Omental fat pad (tissue), 4 donors: ENCODE results near the gene CPA3. TPM values are rescaled to one million over a fixed set of nuclear protein-coding genes. Genes with fewer than 3 reads are reported as not detected.
A peak's percentile ranks its signal among the peaks of the same experiment; 100 is the strongest.

ENCODE experiments used
- ATAC-seq: fragments of 150-250 bp; one replicate; pipeline ENCODE4 v1.9.1; 2016; ENCODE audit warnings: mild to moderate bottlenecking, moderate library complexity; ENCODE audit not compliant: low FRiP score
- DNase-seq: peaks from one replicate; pipeline ENCODE4 v3.0.0-alpha.2; 2019; ENCODE audit warnings: low spot score
- total RNA-seq, 4 donors: library from RNA; depleted of rRNA; stranded (reverse); fragments of >200 nt; gene quantifications; one replicate each; pipeline ENCODE4 v1.1.0, GENCODE V29; 2016
- TF ChIP-seq, protein P1 (sequence below), 3 donors: fragments of 450-650 bp; IDR thresholded peaks; one replicate each; pipeline ENCODE4 v1.5.1; 2016 to 2017; ENCODE audit warnings: antibody characterized with exemption in 3 of 3, mild to moderate bottlenecking in 3 of 3, moderate library complexity in 2 of 3

CPA3 gene
- total RNA-seq, 4 donors from 2014 or later: 4.8 to 21.5 (median 14.4) TPM

DNA sequence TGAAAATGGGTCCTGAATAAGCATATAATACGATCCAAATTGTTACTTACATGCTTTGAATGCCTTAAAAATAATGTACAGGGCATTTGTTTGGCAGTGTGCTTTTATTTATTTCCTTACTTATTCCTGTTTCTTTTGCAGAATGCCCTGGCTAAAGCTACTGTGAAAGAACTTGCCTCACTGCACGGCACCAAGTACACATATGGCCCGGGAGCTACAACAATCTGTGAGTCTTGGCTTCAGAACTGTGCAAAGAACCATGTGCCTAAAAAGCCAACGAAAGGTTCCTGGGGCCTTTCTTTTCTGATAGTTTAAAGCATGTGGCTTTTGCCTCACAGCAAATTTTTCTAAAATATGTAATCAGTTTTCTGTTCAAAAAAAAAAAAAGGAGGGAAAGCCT, 7.8 kb upstream of the CPA3 start:
- no peak for ATAC-seq
- TF ChIP-seq, protein P1, sequence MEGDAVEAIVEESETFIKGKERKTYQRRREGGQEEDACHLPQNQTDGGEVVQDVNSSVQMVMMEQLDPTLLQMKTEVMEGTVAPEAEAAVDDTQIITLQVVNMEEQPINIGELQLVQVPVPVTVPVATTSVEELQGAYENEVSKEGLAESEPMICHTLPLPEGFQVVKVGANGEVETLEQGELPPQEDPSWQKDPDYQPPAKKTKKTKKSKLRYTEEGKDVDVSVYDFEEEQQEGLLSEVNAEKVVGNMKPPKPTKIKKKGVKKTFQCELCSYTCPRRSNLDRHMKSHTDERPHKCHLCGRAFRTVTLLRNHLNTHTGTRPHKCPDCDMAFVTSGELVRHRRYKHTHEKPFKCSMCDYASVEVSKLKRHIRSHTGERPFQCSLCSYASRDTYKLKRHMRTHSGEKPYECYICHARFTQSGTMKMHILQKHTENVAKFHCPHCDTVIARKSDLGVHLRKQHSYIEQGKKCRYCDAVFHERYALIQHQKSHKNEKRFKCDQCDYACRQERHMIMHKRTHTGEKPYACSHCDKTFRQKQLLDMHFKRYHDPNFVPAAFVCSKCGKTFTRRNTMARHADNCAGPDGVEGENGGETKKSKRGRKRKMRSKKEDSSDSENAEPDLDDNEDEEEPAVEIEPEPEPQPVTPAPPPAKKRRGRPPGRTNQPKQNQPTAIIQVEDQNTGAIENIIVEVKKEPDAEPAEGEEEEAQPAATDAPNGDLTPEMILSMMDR (IDR thresholded peaks at IDR 0.05): no peak
- no peak for DNase-seq

DNA sequence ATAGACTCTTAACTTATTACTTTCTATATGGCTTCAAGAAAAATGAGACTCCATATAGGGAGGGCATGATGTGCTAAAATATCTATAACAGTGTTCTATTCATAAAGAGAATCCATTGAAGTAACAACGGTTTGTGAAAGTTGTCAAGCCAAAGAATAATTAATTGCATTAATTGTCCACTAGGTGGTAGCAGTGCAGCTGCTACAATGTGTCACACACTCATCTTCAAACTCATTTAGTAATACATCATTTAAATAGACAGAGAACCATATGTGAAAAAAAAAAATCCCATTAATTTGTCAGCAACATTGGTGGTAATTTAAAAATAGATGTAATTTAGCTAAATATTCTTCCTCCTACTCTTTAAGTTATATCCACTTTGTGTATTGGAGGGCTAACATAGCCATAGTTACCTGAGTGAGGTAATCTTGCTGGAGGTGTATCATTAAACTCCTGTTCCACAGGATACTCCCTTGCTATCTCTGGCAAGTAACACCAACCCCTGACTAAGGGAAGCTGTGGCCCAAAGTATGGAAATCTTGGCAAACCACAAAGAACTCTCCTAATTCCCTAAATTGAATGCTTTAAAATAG, 3.7 kb upstream of the CPA3 start:
- TF ChIP-seq, protein P1 (IDR thresholded peaks at IDR 0.05): peak in 2 of 3 donors; percentile 14 to 26
- ATAC-seq: no peak
- DNase-seq: no peak

DNA sequence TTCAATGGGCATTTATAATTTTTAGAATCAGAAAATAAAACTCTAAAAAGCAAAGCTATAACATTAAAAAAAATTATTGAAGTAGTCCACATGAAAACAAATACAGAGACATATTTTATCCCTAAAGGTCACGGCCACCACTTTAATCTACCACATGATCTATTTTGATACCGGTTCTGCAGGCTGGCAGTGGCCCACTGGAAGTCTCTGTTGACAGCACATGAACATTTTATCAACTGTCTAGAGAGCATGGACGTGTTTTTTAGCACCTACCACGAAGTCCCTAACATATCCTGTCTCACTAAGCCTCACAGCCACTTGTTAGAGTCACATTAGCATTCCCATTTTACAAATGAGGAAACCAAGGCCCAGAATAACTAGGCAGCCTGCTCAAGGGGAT, 1.8 kb upstream of the CPA3 start:
- DNase-seq (no peak), ATAC-seq (no peak)
- TF ChIP-seq, protein P1 (IDR thresholded peaks at IDR 0.05): no peak

DNA sequence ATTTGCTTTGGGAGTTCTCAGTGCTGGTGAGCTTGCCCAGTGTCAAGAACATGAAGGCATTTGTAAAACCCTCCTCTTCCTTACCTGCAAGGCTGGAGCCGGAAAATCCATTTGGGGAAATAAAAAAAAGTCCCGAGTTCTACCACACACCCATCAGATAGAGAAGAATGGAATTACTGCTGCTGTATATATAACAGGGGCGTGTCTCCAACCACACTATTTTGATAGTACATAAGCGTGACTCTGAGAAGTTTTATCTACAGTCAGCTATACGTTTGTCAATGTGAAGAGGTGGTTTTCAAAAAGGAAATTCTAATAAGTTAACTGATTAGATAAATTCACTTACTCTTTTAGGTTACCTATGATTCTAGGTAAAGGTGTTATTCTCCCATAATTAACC, 1.3 kb upstream of the CPA3 start:
- no peak for DNase-seq
- ATAC-seq: no peak
- TF ChIP-seq, protein P1 (IDR thresholded peaks at IDR 0.05): no peak

DNA sequence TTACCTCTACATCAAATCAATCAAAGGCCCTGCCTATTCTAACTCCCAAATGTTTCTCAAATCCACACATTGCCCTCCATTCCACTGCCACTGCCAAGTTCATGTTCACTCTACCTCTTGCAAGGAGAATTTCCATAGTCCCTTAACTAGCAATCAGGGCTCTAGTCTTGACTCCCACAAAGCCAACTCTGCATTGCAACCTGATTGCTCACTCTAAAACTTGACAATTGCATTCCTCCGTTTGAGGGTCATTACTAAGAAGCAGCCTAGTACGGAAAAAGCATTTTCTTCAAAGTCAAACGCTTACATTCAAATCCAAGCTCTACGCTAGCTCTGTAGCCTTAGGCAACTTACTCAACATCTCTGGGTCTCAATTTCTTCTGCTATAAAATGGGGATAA, 1.2 kb downstream of the CPA3 start:
- DNase-seq (no peak), ATAC-seq (peak; percentile 78)
- TF ChIP-seq, protein P1 (IDR thresholded peaks at IDR 0.05): no peak

DNA sequence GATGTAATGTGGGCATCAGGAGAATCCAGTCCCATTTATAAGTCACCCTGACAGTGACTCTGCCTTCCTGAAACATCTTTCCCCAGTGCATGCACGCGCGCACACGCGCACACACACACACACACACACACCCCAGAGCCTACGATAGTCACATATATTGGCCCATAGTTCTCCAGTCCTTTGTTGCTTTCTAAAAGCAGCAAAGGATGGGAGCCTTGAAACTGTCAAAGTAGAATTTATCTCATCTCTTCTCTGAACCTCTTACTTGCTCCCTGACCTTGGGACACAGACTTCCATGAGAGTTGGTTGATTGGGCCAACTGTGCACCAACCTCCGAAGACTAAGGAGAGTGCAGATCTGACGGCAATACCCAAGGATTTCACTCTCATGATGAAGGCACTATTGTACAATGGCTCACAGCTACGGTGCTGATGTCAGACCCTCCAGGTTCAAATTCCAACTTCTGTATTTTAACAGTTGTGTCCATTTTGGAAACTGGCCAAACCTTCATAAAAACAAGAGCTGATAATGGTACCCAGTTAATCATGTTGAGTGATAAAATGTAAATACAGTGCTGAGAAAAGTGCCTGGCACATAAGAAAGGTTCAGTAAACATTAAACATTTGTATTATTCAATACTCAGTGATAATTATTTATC, 8.3 kb downstream of the CPA3 start:
- ATAC-seq: no peak
- no peak for DNase-seq
- TF ChIP-seq, protein P1 (IDR thresholded peaks at IDR 0.05): no peak

DNA sequence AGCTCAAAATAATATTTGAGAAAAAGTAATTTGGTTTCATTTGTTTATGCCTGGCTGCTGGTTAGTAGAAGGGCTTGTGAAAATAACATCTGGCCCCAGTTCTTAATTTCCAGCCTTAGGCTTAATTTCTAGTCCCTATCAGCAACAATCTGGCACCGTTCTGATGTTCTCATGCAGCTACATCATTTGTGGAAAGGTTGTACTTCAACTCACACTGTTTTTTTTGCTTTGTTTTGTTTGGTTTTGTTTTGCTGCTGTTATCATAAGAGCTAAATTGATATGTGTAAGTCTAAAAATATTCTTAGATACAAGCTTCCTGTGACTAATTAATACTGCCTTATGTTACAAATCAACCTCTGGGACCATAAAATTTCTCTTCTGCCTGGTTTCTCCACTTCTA, 8.9 kb downstream of the CPA3 start:
- DNase-seq (no peak), ATAC-seq (no peak)
- TF ChIP-seq, protein P1 (IDR thresholded peaks at IDR 0.05): no peak
